GM18508 (cell line): ENCODE results near the gene RNF217.
"Not testable (repeated sequence)": the region's sequence is repeated elsewhere in the genome, so short reads cannot be mapped to it uniquely, and the experiment has no call there.

Experiments
- ATAC-seq: cut with Tn5 transposase; IDR thresholded peaks from one replicate; pipeline ENCODE4 v1.9.1; 2021; ENCODE audit warnings: moderate number of reproducible peaks; ENCODE audit not compliant: insufficient read depth, unreplicated experiment

The RNF217 gene

GRCh38 chr6:124962639-124963415, 590 bp downstream of the RNF217 start:
- ATAC-seq, result no peak

- ATAC-seq, result no peak
These were observed 1.2 kb downstream of the RNF217 start for GRCh38 chr6:124963416-124963785.

GRCh38 chr6:124963831-124964763, 1.9 kb downstream of the RNF217 start:
- no peak for ATAC-seq

GRCh38 chr6:124964764-124965105, 2.5 kb downstream of the RNF217 start:
- no peak for ATAC-seq

GRCh38 chr6:124965424-124965850, 3.2 kb downstream of the RNF217 start:
- not testable (repeated sequence) for ATAC-seq

GRCh38 chr6:124967444-124967843, 5.2 kb downstream of the RNF217 start:
- no peak for ATAC-seq

- no peak for ATAC-seq
These were observed 6.2 kb downstream of the RNF217 start for GRCh38 chr6:124968401-124968800.

GRCh38 chr6:124970243-124970642, 8.0 kb downstream of the RNF217 start:
- no peak for ATAC-seq

- ATAC-seq, result no peak
These were observed 8.5 kb downstream of the RNF217 start for GRCh38 chr6:124970763-124971162.

- ATAC-seq, result no peak
These were observed 11.5 kb downstream of the RNF217 start for GRCh38 chr6:124973780-124974179.

- no peak for ATAC-seq
These were observed 12.6 kb downstream of the RNF217 start for GRCh38 chr6:124974771-124975377.

- ATAC-seq, result peak; percentile 44
These were observed 15.1 kb downstream of the RNF217 start for GRCh38 chr6:124977067-124977908.

- no peak for ATAC-seq
These were observed 16.4 kb downstream of the RNF217 start for GRCh38 chr6:124978451-124979293.

GRCh38 chr6:124979294-124979678, 17.0 kb downstream of the RNF217 start:
- no peak for ATAC-seq

- ATAC-seq, result no peak
These were observed 20.4 kb downstream of the RNF217 start for GRCh38 chr6:124982669-124983068.

GRCh38 chr6:124983383-124984083, 21.3 kb downstream of the RNF217 start:
- ATAC-seq, result peak; percentile 95

GRCh38 chr6:124984668-124985338, 22.6 kb downstream of the RNF217 start:
- ATAC-seq, result no peak

- ATAC-seq, result no peak
These were observed 23.9 kb downstream of the RNF217 start for GRCh38 chr6:124986164-124986563.
